NT2/D1 (cell line): Measurements from ENCODE around the gene COBLL1.

Experiments used
- SUZ12 ChIP-seq: IDR thresholded peaks from 2 replicates; pipeline ENCODE4 v1.6.1; 2011; ENCODE audit not compliant: insufficient read length, insufficient read depth; ENCODE audit errors: extremely low read depth
- ZNF274 ChIP-seq: IDR thresholded peaks from 2 replicates; pipeline ENCODE4 v1.6.1; 2011; ENCODE audit warnings: mild to moderate bottlenecking, low read depth, low read length

DNA sequence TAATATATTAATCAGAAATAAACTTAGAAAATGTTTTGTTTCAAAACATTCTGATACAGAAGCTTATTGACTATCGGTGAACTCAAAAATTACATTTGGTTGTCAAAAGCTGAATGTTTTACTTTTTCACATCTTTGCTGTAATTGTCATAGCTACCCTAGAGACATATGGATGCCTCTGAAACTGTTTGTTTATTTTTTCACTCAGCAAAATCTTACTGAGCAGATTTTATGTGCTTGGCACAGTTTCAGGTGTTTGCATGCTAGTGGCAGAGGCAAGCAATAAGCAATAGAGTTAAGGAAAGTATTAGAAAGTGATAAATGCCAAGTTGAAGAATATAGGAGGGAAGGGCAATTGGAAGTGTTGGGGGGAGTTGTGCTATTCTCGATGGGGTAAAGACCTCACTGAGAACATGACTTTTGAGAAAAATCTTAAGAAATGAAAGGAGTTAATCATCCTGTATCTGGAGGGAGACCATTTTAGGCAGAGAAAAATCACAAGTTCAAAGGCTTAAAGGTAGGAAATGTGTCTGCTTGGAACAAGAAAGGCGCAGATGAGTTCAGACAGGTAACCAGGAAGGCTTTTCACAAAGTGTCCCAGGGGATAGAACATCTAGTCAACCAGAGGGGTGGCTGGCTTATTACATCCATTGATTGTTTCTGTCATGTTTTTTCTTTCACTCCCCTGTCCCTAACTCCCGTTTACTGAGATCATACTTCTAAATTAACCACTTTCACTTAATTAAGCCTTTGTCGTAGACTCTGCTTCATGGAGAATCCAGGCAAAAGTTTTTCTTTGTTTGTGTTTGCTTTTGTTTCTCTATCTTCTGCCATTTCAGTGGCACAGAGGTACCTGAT is 27.2 kb upstream of the COBLL1 start:
- TF ChIP-seq SUZ12, result no peak
- no peak for TF ChIP-seq ZNF274
